ENCODE data around the gene RARS2. TPM values are rescaled to one million over a fixed set of nuclear protein-coding genes. Genes with fewer than 3 reads are reported as not detected.

Gene RARS2
- total and polyA plus RNA-seq, 2 of the 8 experiments (the other 6 are each of a cell fraction or from before 2014, with no cell fraction given) = 10.2 to 40.5 TPM

- Histone ChIP-seq H2AK5ac (ENCODE audit: low read depth, low read length) (no peak within 1 kb of the TSS), H3K4me2 (ENCODE audit: insufficient read depth in 1 of 2, low read depth in 2 of 2, low read length in 2 of 2) (peak within 1 kb of the TSS; percentile 88 to 97), H3K9ac (replicated peaks in 1 of 4; ENCODE audit: extremely low read depth in 1 of 4, low read depth in 3 of 4, low read length in 3 of 4) (peak within 1 kb of the TSS; percentile 34 to 77 (median 68)), H2BK15ac (ENCODE audit: low read length) (no peak within 1 kb of the TSS), H3K56ac (replicated peaks; ENCODE audit: insufficient read length, low read depth, low read length) (peak within 1 kb of the TSS; percentile 91), H4K20me1 (replicated peaks in 1 of 2; ENCODE audit: control insufficient read depth in 1 of 2, insufficient read depth in 2 of 2, low read length in 2 of 2) (peaks cover 0 to 2% of the 10 kb centered on the region in 2 experiments), H4K8ac (ENCODE audit: extremely low read depth, insufficient read depth, low read length) (peak within 1 kb of the TSS; percentile 84), H4K5ac (ENCODE audit: insufficient read length, low read depth, low read length) (peak within 1 kb of the TSS; percentile 99), H2BK5ac (ENCODE audit: low read depth, low read length) (peak within 1 kb of the TSS; percentile 75), H3K79me2 (ENCODE audit: control insufficient read depth in 1 of 2, insufficient read depth in 2 of 2, low read length in 2 of 2) (no peaks in the 10 kb centered on the region), H4K91ac (replicated peaks; ENCODE audit: insufficient read length, low read length) (peak within 1 kb of the TSS; percentile 93), H3K4me1 (replicated peaks in 1 of 4; ENCODE audit: control insufficient read depth in 3 of 4, insufficient read depth in 4 of 4, low read length in 3 of 4) (0 out of 7 replicates have a peak, but pooled peaks cover 0 to 3% (median 0%) of the 10 kb centered on the region in 4 experiments), H2BK12ac (ENCODE audit: low read depth, low read length) (peak within 1 kb of the TSS; percentile 7; the same call in 1 of the 2 replicates), H3K79me1 (ENCODE audit: low read depth, low read length) (no peaks in the 10 kb centered on the region), H3K14ac (ENCODE audit: insufficient read length) (no peak within 1 kb of the TSS), H2BK20ac (ENCODE audit: low read length) (no peak within 1 kb of the TSS; the same call in 1 of the 2 replicates), H3K36me3 (ENCODE audit: control insufficient read depth in 2 of 4, insufficient read depth in 4 of 4, low read length in 3 of 4) (no peaks in the 10 kb centered on the region), H3K18ac (ENCODE audit: extremely low read depth, low read length) (peak within 1 kb of the TSS; percentile 95; the same call in 1 of the 2 replicates), H2BK120ac (replicated peaks; ENCODE audit: low read depth, low read length) (no peak within 1 kb of the TSS), H3K4me3 (ENCODE audit: extremely low read depth in 1 of 4, insufficient read depth in 2 of 4, low read depth in 3 of 4, low read length in 4 of 4) (peak within 1 kb of the TSS; percentile 74 to 100 (median 98)), H3K9me3 (ENCODE audit: insufficient read depth in 2 of 2, low read depth in 1 of 2, low read length in 1 of 2) (no peaks in the 10 kb centered on the region), H3K4ac (replicated peaks; ENCODE audit: insufficient read length, low read depth, low read length) (peak within 1 kb of the TSS; percentile 96), H2AFZ (ENCODE audit: low read length) (peak within 1 kb of the TSS; percentile 100), H3K27me3 (replicated peaks in 1 of 4; ENCODE audit: control insufficient read depth in 3 of 4, extremely low read depth in 1 of 4, insufficient read depth in 3 of 4, low read length in 3 of 4) (no peaks in the 10 kb centered on the region), H3K23ac (ENCODE audit: insufficient read length) (no peak within 1 kb of the TSS), H3K23me2 (ENCODE audit: low read depth, low read length) (peaks cover 8% of the 10 kb centered on the region; the same call in 1 of the 2 replicates), H3K27ac (ENCODE audit: low read depth, low read length) (peak within 1 kb of the TSS; percentile 70)
- 4% methylated on average over 32 of the region's 70 CpGs; no CpG with 5 or more reads in 1 of the 2 experiments for WGBS, 2 experiments (ENCODE audit: extremely low coverage in 1 of 2, insufficient coverage in 1 of 2, insufficient read length in 1 of 2, insufficient replicate concordance in 2 of 2, low coverage in 1 of 2, low lambda C conversion rate in 2 of 2, missing lambda C conversion rate in 1 of 2)
- ChIA-PET CTCF (ENCODE audit: partially characterized antibody) (interaction anchor here (0.7 to 1.0 kb wide), 3 partner anchors 150 to 405 kb away, joined by 3 to 4 read pairs (median 3); partner anchors contain the start of gene SMIM8), POLR2A (ENCODE audit: partially characterized antibody) (interaction anchor here (0.8 to 2.8 kb wide), 2 partner anchors 143 to 151 kb away, joined by 3 to 8 read pairs; partner anchors contain the start of gene SMIM8)
- FAIRE-seq (peak; percentile 81), DNase-seq (ENCODE audit: low read depth in 1 of 2, low spot score in 2 of 2) (peak; percentile 44 to 91)
- TF ChIP-seq TCF12 (IDR thresholded peaks at IDR 0.05; ENCODE audit: low read depth, low read length) (no peak), SP4 (IDR thresholded peaks at IDR 0.05; ENCODE audit: low read length) (no peak), POU5F1 (IDR thresholded peaks at IDR 0.05; ENCODE audit: low read depth, low read length) (no peak), RAD21 (IDR thresholded peaks at IDR 0.05 in 1 of 2, conservative IDR thresholded peaks at IDR 0.05 in 1 of 2; ENCODE audit: low read depth in 2 of 2, low read length in 2 of 2) (peak in 1 of 2 experiments; percentile 1; a peak in 1 of 4 replicates), HDAC2 (IDR thresholded peaks at IDR 0.05; ENCODE audit: borderline replicate concordance in 1 of 2, low read depth in 2 of 2, low read length in 2 of 2) (peak in 1 of 2 experiments; percentile 97; a peak in 2 of 4 replicates), JUND (IDR thresholded peaks at IDR 0.05; ENCODE audit: low read length) (no peak), KDM5A (IDR thresholded peaks at IDR 0.05; ENCODE audit: low read length) (no peak), SIRT6 (IDR thresholded peaks at IDR 0.05; ENCODE audit: low read length) (no peak), POLR2A (IDR thresholded peaks at IDR 0.05; ENCODE audit: control extremely low read depth in 1 of 2, low read depth in 2 of 2, low read length in 2 of 2) (no peak; a peak in 1 of 3 replicates), USF2 (IDR thresholded peaks at IDR 0.05; ENCODE audit: low read length) (no peak)
These were observed 117.0 kb downstream of the RARS2 start, which contains the start of gene SLC35A1 for GRCh38 chr6:87472525-87473418. TSS of gene SLC35A1 (plus strand) at chr6:87472974. CDS start at chr6:87473004, 30 bp downstream.

Measured in H1 (cell line).